Measurements from ENCODE around the gene POLR1A.

Gene POLR1A

DNA sequence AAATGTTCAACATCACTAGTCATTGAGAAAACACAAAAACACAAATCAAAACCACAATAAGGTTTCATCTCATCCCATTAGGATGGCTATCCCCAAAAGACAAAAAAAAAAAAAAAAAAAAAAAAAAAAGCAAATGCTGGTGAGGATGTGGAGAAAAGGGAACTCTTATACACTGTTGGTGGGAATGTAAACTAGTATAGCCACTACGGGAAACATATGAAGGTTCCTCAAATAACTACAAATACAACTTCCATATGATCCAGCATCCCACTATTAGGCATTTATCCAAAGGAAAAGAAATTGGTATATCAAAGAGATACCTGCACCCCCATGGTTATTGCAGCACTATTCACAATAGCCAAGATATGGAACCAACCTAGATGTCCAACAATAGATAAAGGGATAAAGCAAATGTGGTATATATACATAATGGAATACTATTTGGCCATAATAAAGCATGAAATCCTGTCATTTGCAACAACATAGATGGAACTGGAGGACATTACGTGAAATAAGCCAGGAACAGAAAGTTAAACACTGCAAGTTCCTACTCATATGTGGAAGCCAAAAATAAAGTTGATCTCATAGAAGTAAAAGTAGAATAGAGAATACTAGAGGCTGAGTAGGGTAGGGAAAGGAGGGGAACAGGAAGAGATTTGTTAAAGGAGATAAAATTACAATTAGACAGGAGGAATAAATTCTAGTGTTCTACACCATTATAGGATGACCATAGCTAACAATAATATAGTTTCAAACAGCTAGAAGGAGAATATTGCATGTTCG, 8.4 kb downstream of the POLR1A start:
- DNase-seq (ENCODE audit: low read depth, low spot score): no peak

DNA sequence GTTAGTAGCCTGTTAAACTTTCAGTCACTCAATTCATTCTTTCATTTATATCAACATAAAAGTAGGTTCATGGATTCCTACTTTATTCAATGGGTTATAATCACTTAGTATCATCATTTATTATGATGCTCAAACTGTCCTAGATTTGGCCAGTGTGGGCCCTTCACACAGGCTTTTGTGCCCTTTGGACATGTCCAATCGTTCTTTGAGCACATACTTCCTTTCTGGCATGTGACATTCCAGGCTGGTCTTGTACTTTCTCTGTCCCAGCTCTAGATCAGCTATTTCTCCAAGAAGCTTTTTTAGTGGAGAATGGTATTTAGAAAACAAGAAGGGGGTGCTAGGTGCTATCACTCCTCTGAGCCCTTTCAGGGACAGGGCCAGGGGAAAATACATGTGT, 11.5 kb downstream of the POLR1A start:
- no peak for DNase-seq (ENCODE audit: low read depth, low spot score)

DNA sequence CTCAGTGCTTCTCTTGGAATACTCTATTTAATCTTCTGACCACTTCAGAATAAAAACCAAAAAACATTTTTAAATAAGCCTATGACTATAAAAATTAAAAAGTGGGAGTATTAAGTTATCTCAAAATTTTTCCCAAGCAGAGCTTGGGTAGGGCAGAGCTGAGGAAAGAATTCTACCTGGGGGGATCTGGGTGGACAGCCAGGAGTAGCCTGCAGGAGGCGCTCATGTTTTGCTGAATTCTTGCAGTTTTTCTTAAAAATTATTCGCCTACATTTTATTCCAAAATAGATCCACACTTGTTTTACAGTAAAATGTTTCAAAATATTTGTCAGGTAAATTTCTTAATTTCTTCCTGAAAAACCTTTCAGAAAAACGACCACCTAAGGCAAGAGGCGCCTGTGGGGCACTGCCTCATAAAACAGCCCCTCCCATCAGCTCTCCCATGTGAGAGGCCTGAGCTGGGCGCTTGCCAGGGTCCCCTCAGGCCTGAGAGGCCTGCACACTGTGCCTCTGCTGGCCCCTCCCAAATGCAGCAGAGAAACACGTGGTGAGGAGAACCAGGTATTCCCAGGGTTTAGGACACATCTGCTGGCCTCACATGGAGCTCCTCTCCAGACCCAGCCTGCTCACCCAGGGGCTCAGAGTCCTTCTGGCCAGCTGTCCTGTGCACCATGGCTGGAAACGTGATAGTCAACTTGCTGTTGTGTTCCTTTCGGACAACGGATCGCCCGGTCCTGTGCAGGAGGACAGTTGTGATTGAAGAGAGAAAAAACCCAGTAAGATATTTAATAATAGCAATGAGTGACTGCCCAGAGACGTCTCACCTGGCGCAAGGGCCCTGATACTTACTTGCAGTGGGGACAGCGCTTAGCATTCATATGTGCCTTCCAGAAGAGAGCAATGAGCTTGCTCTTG, 17.5 kb downstream of the POLR1A start:
- no peak for DNase-seq (ENCODE audit: low read depth, low spot score)

DNA sequence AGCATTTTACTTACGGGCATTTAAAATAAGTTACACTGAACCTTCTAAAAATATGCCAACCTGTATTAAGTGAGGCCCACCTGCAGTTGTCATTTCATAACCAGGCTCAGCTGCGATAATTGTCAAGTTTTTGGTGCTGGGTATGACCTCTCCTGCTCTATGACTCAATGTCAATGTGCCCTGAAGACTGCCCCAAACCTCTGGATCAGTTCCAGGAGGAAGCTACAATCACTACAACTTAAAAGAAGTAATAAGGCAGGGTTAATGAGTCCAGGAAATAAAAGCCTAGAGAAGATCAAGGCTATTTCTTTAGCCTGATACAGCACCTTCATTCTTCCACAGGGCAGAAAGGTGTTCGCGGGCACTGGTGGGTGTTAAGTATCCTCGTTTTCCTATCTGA, 22.9 kb downstream of the POLR1A start:
- no peak for DNase-seq (ENCODE audit: low read depth, low spot score)

DNA sequence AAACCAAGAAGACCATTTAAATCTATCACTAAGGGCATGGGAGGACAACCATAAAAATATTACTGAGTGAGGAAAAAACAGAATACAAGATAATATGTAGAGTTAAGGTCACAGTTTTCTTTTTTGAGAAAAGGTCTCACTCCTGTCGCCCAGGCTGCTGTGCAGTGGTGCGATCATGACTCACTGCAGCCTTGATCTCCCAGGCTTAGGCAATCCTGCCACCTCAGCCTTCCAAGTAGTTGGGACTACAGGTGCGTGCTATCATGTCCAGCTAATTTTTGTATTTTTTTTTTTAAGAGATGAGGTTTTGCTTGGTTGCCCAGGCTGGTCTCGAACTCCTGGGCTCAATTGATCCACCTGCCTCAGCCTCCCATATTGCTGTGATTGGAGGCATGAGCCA, 24.0 kb downstream of the POLR1A start:
- no peak for DNase-seq (ENCODE audit: low read depth, low spot score)

DNA sequence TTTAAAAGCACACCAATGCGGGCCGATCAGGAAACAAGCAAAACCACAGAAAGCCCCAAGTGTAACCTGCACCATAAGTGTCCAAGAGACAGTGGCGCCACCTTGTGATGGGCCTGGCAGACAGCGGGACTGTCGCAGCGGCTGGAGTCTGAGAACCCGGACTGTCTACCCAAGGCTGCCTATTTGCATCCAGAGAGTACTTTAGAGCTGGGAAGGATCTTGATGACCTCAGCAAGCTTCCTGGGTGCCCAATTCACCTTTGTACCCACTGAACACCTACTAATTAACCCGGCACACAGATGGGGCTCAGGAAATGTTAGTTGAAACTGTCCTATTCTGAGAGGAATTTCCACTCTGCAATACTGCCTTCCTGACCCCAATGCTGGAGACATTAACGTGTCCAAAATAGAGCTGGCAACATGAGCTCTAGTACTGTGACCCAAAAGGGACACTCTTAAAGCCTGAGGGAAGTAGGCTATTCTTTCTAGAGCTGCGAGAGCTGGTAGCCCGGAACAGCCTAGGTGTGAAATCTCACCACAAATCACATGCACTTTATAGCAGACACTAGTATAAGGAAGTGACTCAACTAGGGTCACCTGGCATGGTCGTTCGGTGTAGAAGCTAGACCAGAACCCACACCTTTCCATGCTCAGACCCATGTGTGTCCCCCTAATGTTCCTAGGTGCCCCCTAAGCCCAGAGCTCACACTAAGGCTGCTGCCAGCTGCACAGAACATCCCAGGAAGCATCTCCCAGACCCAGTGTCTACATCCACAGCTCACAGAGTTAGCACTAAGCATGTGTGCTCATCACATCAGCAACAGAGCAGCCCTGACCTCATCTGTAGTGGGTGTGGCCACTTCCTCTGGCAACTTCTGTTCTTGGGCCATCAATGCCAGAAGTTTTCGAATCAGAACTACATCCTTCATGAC, 25.4 kb downstream of the POLR1A start:
- DNase-seq (ENCODE audit: low read depth, low spot score): peak; percentile 39

DNA sequence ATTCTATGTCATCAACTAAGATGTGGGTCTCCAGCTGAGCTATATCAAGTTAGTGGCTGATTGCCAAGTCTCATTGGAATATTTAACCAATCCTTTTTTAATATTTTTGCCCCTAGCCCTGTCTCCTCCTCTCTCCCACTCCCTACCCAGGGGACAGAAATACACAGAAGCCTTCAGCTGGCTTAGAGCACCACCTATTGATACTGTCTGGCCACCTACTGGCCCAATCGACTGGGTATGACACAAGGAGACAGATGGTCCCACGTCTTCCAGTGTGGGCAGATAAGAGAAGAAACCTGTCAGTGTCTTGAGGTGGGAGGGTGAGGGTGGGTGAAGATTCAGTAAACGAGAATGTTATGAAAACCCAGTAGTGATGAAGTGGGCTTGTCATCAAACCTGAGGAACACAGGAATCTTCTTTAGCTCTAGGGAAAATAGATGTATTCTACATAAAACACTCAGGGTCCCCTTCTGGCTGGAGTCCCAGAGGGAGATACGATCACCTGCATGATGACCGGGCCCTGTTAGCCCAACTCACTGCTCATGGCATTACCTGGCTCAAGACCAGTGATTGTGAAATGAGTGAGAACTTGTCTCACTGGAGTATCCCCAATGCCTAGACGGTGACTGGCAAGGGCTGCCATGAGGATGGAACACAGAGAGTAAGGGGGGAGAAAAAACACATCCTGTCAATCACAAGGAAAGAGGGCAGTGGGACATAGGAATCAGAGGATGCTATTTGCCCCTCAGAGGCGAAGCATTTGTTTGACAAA, 26.7 kb downstream of the POLR1A start:
- DNase-seq (ENCODE audit: low read depth, low spot score): no peak

DNA sequence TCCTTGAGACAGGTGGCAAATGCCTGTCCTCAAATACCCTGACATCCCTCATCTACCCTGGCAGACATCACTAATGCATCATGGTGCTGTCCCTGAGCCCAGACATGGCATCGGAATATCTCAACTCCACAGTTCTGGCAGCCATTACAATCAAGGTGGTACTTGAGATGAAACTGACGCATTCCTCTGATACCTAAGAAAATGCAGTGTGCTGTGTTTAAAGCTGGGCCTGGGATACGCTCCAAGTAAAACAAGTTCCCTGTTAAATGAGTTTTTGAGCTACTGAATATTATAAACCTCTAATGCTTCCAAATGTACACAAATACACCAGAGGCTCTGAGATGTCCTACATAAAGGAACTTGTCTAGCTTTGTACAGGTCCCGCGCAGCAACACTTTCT, 29.8 kb downstream of the POLR1A start:
- DNase-seq (ENCODE audit: low read depth, low spot score): no peak

DNA sequence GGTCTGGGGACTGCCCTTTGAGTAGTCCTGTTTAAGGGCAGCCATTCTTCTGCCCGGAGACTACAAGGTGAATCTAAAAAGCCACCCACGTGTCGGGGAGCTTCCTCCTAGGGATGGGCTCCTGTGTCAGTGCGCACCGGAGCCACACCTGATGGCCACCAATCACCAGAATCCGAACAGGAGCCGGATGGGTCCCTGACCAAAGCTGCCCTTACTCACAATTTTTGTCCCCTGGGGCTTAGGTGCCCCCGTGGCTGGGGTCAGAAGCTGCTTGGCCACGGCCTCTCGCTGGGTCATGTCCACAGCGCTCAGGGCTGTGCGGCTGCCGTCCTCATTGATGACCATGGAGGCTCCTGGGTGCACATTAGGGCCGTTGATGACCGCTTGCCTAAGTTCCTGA, 30.9 kb downstream of the POLR1A start:
- no peak for DNase-seq (ENCODE audit: low read depth, low spot score)

DNA sequence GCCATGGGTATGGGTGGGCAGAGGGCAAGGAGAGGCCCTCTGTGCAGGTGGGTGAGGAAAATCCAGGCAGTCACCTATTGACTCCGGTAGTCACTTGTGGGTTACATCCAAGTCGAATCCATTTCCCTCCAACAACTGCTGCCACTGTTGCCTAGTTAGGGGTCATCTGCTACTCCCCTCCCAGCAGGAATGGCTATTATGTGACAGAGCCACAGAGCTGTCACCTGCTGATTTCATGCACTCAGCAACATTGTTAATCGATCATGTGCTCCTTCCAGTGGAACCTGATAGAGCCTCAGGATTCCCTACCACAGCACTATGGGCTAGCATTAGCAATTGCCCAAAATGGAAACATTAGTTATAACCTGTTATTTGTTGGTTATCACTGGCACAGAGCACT, 31.4 kb downstream of the POLR1A start:
- no peak for DNase-seq (ENCODE audit: low read depth, low spot score)

DNA sequence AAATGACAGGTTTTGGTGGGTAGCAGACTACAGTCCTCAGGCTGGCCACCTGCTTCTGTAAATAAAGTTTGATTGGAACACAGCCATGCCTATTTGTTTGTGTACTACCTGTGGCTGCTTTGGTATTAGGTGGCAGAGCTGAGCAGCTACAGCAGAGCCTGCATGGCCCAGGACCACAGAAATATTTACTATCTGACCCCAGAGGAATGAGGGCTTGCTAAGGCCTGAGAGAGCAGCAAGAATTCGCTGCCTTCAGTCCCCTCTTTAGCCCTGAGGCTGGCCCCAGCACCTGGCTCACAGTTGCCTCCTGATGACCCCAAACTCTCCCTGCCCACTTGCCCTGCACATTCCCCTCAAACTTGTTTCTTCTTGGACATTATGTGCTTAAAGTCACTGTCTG, 32.5 kb downstream of the POLR1A start:
- DNase-seq (ENCODE audit: low read depth, low spot score): no peak

DNA sequence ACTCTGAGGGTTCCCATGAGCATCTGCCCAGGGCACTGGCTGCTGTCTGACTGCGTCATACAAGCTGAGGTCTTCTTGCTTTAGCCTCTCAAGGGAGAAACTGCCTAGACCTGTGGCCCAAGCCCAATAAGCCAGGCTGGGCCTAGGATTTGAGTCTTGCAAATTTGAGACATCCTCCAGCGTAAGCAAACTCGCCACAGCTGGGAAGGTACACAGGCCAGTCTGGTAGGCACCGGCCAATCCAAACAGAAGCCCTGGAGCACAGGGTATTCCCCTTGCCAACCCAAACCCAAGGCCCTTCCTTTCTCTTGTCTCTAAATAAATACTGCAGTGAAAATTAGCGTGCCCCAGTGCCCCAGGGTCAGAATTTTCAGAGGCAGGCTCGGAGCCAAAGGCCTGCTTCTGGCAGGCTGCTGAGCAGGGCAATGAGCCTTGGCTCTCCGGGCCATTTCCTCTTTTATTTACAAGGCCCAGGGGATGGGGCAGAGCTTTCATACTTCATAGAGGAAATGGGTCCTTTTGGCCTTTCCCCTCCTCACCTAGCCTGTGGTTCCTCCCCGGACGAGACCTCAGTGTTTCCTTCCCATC, 33.3 kb downstream of the POLR1A start:
- no peak for DNase-seq (ENCODE audit: low read depth, low spot score)

DNA sequence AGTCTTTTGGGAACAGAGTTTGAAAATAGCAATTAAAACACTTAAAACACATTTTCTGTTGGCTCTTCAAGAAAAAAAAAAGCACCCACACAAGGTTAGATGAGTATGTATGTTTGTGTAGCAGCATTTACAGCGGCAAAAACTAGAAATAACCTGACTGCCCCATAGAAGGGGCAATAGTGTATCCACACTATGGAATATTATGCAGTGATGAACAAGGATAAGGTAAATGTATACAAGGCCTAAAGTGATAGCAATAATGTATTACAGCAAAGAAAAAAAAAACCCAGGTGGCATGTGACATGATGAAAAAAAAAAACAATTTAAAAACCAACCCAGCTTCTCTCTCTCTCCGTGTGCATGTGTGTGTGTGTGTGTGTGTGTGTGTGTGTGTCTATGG, 34.8 kb downstream of the POLR1A start:
- DNase-seq (ENCODE audit: low read depth, low spot score): no peak

DNA sequence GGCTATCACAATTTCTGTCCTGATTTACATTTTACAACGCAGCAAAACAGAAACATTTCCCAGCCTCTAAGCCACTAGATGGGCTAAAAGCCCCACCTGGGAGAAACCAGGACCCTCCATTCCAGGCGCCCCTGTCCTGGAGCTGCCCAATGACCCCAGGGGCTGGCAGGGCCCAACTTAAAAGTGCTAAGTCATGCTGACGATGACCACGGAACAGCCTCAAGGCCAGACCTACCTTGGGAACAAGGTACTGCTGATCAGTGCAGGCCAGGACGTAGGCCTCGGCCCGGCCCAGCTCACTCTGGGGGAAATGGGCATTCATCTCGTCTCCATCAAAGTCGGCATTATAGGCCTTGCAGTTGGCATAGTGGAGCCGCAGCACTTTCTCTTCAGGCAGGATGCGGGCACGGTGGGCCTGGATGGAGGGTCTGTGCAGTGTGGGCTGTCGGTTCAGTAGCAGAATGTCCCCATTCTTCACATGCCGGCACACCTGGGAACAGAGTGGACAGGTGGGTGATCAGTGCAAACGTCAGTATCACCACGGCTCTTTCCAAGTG, 35.8 kb downstream of the POLR1A start:
- DNase-seq (ENCODE audit: low read depth, low spot score): no peak

DNA sequence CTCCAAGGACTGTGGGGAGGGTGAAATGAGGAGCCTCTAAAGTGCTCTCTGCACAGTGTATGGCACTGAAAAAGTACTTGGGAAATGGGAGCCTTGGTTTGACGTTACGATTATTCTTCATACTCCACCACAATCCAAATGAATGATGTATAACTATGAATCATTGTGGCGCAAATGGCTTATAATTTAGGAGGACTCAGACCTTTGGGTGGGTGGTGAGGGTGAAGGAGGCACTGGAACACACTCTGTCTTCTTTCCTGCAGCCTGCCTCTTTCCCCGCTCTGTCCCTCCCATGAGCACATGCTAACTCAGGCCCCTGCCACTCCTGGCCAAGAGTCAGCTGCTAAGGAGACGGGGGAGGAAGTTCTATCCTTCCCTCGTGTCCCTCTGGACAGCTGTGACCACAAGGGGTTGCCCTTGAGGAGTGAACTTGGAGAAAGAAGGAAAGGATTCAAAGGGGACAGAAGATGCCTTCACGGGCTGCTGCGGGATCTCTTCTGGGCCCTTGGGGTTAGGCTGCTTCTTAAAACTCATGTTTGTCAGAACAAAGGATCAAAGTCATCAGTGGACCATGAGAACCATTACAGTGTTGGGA, 36.5 kb downstream of the POLR1A start:
- DNase-seq (ENCODE audit: low read depth, low spot score): no peak

DNA sequence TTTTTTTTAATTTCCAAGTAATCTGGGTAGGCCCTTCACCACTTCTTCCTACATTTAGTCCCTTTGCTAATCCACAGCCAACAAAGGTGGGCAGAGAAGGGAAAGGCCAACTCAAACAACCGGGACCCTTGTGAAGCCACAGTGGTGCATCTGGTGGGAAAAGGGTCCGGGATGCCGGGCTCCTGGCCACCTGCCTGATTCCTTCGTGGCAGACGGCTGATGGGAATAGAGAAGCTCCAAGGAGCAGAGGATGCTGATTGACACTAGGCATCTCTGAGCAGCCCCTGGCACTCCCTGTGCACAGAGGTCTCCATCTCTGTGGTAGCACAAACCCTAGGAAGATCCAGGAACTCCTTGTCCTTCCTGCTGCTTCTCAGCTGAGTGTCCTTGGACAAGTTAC, 37.0 kb downstream of the POLR1A start:
- no peak for DNase-seq (ENCODE audit: low read depth, low spot score)

DNA sequence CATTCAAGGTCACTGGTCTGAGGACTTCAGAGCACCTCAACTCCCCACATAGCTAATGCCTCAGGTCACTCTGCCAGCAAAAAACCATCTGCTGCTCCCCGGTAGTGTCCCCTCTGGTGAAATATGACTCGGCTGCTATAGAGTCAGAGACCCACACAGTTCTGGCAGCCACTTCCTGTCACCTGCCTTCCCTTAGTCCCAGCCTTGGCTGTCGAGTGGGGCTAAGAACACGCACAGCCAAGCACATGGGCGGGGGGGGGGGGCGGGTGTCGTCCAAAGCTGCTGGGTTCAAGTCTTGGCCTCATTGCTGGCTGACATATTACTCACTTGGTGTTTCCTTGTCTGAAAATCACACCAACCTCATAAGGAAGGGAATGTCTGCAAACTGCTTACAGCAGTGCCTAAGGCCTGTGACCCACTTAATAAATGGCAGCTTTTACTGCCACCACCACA, 37.5 kb downstream of the POLR1A start:
- no peak for DNase-seq (ENCODE audit: low read depth, low spot score)

DNA sequence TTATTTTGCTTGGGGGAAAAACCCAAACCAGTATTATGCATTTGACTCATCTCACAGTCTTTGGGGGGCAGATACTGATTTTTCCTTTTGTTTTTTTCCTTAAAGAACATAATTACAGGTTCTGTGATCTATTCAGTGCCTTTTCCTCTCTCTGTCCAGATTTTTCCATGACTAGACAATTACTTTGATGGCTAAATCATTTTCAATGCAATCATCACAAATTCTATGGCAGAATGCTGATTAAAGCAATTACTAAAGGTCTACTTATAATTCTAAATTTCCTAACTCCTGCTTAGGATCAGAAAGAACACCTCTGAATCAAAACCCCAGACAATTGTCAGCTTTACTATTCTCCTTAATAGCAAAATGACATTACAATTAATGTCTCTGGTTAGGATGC, 38.8 kb downstream of the POLR1A start:
- DNase-seq (ENCODE audit: low read depth, low spot score): no peak

DNA sequence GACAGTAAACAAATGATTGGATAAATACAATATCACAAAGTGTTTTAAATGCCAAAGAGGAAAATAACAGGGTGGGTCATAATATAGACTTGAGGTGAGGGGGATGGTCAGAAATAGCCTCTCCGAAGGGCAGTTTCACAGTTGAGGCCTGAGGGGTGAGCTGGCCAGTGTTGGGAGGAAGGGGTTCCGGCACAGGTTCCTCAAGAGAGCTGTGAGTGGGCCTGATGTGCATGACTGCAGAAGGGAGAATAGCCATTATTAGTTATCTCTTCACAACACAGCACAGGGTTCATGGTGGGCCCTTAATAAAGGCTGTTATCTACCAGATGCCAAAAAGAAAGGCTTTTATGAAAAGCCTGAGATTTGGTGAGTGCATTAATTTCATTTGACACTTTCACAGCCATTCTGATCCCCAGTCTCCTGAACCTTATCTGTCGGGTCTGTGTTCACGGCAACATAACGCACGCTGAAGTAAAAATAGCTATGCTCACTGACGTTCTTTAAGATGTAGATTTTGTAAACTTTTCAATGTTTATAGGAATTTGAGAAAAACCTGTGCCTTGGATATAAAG, 39.6 kb downstream of the POLR1A start:
- no peak for DNase-seq (ENCODE audit: low read depth, low spot score)

DNA sequence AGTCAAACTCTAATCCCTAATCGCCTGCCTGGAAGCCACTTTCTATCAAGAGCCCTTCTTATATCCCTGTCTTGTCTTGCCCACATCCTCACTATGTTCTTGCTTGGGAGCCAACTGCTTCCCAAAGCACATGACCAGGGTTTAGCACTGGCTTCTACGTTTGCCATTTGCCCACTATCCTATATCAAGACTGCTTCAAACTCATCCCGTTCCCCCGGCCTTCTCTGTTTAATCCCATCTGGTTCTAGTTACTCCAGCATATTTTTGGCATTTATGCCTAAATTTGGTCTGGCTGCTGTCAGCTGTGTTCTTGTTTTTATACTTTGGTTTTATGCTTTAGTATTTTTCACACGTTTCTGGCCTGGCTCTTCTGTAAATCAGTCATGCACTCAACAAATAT, 40.2 kb downstream of the POLR1A start:
- no peak for DNase-seq (ENCODE audit: low read depth, low spot score)
